ENCODE data around the gene CAMTA1.
A peak's percentile ranks its signal among the peaks of the same experiment; 100 is the strongest.

CAMTA1 gene

GRCh38 chr1:6965083-6965934 is 180.1 kb downstream of the CAMTA1 start:
- no peak for TF ChIP-seq CTCF (conservative IDR thresholded peaks at IDR 0.05; ENCODE audit: low read length)
- no peak overlapping the region for H3K4me3 ChIP-seq (ENCODE audit: low read length)
- DNase-seq (ENCODE audit: low read depth) = no peak

- no peak for DNase-seq (ENCODE audit: low read depth)
- H3K4me3 ChIP-seq (ENCODE audit: low read length) = no peak overlapping the region
- TF ChIP-seq CTCF (conservative IDR thresholded peaks at IDR 0.05; ENCODE audit: low read length) = no peak
These were observed 180.6 kb downstream of the CAMTA1 start for GRCh38 chr1:6965935-6966241.

- no peak for TF ChIP-seq CTCF (conservative IDR thresholded peaks at IDR 0.05; ENCODE audit: low read length)
- no peak overlapping the region for H3K4me3 ChIP-seq (ENCODE audit: low read length)
These were observed 181.1 kb downstream of the CAMTA1 start for GRCh38 chr1:6966326-6966725.

GRCh38 chr1:6967431-6968111 is 182.3 kb downstream of the CAMTA1 start:
- peak; percentile 15 for DNase-seq (ENCODE audit: low read depth)
- TF ChIP-seq CTCF (conservative IDR thresholded peaks at IDR 0.05; ENCODE audit: low read length) = no peak
- H3K4me3 ChIP-seq (ENCODE audit: low read length) = no peak overlapping the region

More at GRCh38 chr1:6966326-6966725, 181.1 kb downstream of the CAMTA1 start:
- no peak for DNase-seq (ENCODE audit: low read depth)

- no peak overlapping the region for H3K4me3 ChIP-seq (ENCODE audit: low read length)
- DNase-seq (ENCODE audit: low read depth) = no peak
- TF ChIP-seq CTCF (conservative IDR thresholded peaks at IDR 0.05; ENCODE audit: low read length) = no peak
These were observed 183.9 kb downstream of the CAMTA1 start for GRCh38 chr1:6969106-6969505.

GRCh38 chr1:6969762-6970161 is 184.5 kb downstream of the CAMTA1 start:
- no peak for TF ChIP-seq CTCF (conservative IDR thresholded peaks at IDR 0.05; ENCODE audit: low read length)
- H3K4me3 ChIP-seq (ENCODE audit: low read length) = no peak overlapping the region
- DNase-seq (ENCODE audit: low read depth) = no peak

GRCh38 chr1:6970221-6970620 is 185.0 kb downstream of the CAMTA1 start:
- no peak overlapping the region for H3K4me3 ChIP-seq (ENCODE audit: low read length)
- TF ChIP-seq CTCF (conservative IDR thresholded peaks at IDR 0.05; ENCODE audit: low read length) = no peak
- no peak for DNase-seq (ENCODE audit: low read depth)
